ENCODE results near the gene AP5Z1.

The AP5Z1 gene

DNA sequence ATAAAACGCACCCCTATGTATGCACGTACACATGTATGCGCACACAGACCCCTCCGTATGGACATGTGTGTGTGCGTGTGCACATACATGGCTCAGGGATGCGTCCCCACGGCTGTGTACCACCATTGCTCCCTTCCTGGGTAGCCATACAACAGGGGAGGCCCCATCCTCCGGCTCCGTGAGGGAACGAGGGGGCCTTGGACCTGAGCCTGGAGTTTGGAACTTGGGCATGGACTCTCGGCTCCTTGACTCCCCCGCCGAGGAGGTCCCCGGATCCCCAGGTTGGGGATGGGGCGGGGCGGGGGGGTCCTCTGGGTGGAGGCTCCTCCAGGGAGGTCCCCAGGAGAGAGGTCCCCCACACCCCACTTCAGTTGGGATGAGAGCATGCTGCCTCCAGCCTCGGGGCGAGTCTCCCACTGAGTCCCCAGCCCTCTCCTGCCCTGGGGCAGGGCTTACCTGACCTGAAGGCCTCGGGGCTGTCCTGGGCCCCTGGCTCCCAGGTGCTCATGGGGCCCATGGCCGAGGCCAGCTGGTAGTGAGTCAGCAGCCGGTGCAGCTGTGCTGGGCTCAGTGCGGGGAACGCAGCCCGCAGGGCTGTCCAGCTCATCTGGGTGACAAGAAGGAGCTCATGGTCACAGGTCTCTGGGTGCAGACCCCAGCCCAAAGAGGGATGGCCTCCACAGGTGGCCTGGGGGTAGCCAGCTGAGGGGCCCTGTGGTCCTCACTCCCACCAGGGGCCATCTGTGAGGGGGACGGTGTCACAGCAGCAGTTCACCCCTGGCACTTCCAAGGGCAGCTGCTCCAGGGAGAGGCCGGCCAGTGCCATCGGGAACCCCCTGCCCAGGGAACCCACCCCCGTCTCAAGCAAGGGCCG, 29.9 kb downstream of the AP5Z1 start:
- no peak for DNase-seq (ENCODE audit: low read depth in 1 of 2, low spot score in 1 of 2)
- TF ChIP-seq POLR2AphosphoS5 (IDR thresholded peaks at IDR 0.05; ENCODE audit: low read depth) (no peak), SPI1 (IDR thresholded peaks at IDR 0.05; ENCODE audit: borderline replicate concordance, low read depth) (no peak), GABPA (IDR thresholded peaks at IDR 0.05; ENCODE audit: low read depth) (no peak)
- TF ChIP-seq, protein P1, sequence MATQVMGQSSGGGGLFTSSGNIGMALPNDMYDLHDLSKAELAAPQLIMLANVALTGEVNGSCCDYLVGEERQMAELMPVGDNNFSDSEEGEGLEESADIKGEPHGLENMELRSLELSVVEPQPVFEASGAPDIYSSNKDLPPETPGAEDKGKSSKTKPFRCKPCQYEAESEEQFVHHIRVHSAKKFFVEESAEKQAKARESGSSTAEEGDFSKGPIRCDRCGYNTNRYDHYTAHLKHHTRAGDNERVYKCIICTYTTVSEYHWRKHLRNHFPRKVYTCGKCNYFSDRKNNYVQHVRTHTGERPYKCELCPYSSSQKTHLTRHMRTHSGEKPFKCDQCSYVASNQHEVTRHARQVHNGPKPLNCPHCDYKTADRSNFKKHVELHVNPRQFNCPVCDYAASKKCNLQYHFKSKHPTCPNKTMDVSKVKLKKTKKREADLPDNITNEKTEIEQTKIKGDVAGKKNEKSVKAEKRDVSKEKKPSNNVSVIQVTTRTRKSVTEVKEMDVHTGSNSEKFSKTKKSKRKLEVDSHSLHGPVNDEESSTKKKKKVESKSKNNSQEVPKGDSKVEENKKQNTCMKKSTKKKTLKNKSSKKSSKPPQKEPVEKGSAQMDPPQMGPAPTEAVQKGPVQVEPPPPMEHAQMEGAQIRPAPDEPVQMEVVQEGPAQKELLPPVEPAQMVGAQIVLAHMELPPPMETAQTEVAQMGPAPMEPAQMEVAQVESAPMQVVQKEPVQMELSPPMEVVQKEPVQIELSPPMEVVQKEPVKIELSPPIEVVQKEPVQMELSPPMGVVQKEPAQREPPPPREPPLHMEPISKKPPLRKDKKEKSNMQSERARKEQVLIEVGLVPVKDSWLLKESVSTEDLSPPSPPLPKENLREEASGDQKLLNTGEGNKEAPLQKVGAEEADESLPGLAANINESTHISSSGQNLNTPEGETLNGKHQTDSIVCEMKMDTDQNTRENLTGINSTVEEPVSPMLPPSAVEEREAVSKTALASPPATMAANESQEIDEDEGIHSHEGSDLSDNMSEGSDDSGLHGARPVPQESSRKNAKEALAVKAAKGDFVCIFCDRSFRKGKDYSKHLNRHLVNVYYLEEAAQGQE (IDR thresholded peaks at IDR 0.05; ENCODE audit: insufficient replicate concordance, low read depth): no peak
- TF ChIP-seq, protein P2, sequence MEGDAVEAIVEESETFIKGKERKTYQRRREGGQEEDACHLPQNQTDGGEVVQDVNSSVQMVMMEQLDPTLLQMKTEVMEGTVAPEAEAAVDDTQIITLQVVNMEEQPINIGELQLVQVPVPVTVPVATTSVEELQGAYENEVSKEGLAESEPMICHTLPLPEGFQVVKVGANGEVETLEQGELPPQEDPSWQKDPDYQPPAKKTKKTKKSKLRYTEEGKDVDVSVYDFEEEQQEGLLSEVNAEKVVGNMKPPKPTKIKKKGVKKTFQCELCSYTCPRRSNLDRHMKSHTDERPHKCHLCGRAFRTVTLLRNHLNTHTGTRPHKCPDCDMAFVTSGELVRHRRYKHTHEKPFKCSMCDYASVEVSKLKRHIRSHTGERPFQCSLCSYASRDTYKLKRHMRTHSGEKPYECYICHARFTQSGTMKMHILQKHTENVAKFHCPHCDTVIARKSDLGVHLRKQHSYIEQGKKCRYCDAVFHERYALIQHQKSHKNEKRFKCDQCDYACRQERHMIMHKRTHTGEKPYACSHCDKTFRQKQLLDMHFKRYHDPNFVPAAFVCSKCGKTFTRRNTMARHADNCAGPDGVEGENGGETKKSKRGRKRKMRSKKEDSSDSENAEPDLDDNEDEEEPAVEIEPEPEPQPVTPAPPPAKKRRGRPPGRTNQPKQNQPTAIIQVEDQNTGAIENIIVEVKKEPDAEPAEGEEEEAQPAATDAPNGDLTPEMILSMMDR (IDR thresholded peaks at IDR 0.05; ENCODE audit: insufficient read depth, low read length): no peak
- no peak overlapping the region for H3K4me3 ChIP-seq (replicated peaks; ENCODE audit: insufficient read depth, low read length)

GRCh38 chr7:4805984-4806300, 30.5 kb downstream of the AP5Z1 start:
- TF ChIP-seq POLR2AphosphoS5 (IDR thresholded peaks at IDR 0.05; ENCODE audit: low read depth): no peak
- TF ChIP-seq, protein P1 (IDR thresholded peaks at IDR 0.05; ENCODE audit: insufficient replicate concordance, low read depth): no peak
- no peak for TF ChIP-seq SPI1 (IDR thresholded peaks at IDR 0.05; ENCODE audit: borderline replicate concordance, low read depth)
- TF ChIP-seq, protein P2 (IDR thresholded peaks at IDR 0.05; ENCODE audit: insufficient read depth, low read length): no peak
- no peak for TF ChIP-seq GABPA (IDR thresholded peaks at IDR 0.05; ENCODE audit: low read depth)
- Histone ChIP-seq H3K27ac (replicated peaks) (no peak overlapping the region), H3K27me3 (ENCODE audit: insufficient read depth, poor library complexity, severe bottlenecking) (peaks cover 20% of the 10 kb centered on the region), H3K4me3 (replicated peaks; ENCODE audit: insufficient read depth, low read length) (no peak overlapping the region)
- no peak for DNase-seq (ENCODE audit: low read depth in 1 of 2, low spot score in 1 of 2)

More for the DNA sequence above, 29.9 kb downstream of the AP5Z1 start:
- peaks cover 18% of the 10 kb centered on the region for H3K27me3 ChIP-seq (ENCODE audit: insufficient read depth, poor library complexity, severe bottlenecking)
- H3K27ac ChIP-seq (replicated peaks): no peak overlapping the region

GRCh38 chr7:4806983-4807597, 31.7 kb downstream of the AP5Z1 start:
- peaks cover 20% of the 10 kb centered on the region for H3K27me3 ChIP-seq (ENCODE audit: insufficient read depth, poor library complexity, severe bottlenecking)
- TF ChIP-seq, protein P2 (IDR thresholded peaks at IDR 0.05; ENCODE audit: insufficient read depth, low read length): no peak
- no peak for TF ChIP-seq GABPA (IDR thresholded peaks at IDR 0.05; ENCODE audit: low read depth)
- TF ChIP-seq, protein P1 (IDR thresholded peaks at IDR 0.05; ENCODE audit: insufficient replicate concordance, low read depth): no peak
- TF ChIP-seq POLR2AphosphoS5 (IDR thresholded peaks at IDR 0.05; ENCODE audit: low read depth): no peak
- no peak for TF ChIP-seq SPI1 (IDR thresholded peaks at IDR 0.05; ENCODE audit: borderline replicate concordance, low read depth)
- no peak for DNase-seq (ENCODE audit: low read depth in 1 of 2, low spot score in 1 of 2)
- no peak overlapping the region for H3K4me3 ChIP-seq (replicated peaks; ENCODE audit: insufficient read depth, low read length)
- H3K27ac ChIP-seq (replicated peaks): no peak overlapping the region
